Mucosa of rectum (tissue), 2 donors: Measurements from ENCODE around the gene DNAJC22.
"Not testable (repeated sequence)": the region's sequence is repeated elsewhere in the genome, so short reads cannot be mapped to it uniquely, and the experiment has no call there.

Experiments
- H3K27ac ChIP-seq, 2 donors: one replicate each; pipeline ENCODE4 v1.7.0; 2013; ENCODE audit warnings: inconsistent platforms in 2 of 2, low read depth in 2 of 2, low read length in 2 of 2
- H3K27me3 ChIP-seq, 2 donors: one replicate each; pipeline ENCODE4 v1.7.0; 2013; ENCODE audit warnings: low read length in 2 of 2; ENCODE audit not compliant: control insufficient read depth in 2 of 2, insufficient read depth in 2 of 2
- H3K36me3 ChIP-seq, 2 donors: one replicate each; pipeline ENCODE4 v1.7.0; 2013; ENCODE audit warnings: low read length in 2 of 2; ENCODE audit not compliant: control insufficient read depth in 2 of 2, insufficient read depth in 2 of 2
- H3K4me1 ChIP-seq, 2 donors: one replicate each; pipeline ENCODE4 v1.7.0; 2013; ENCODE audit warnings: low read length in 2 of 2, mild to moderate bottlenecking in 1 of 2; ENCODE audit not compliant: control insufficient read depth in 2 of 2, insufficient read depth in 2 of 2
- H3K4me3 ChIP-seq, 2 donors: one replicate each; pipeline ENCODE4 v1.7.0; 2013; ENCODE audit warnings: low read length in 2 of 2
- H3K9ac ChIP-seq, 2 donors: one replicate each; pipeline ENCODE4 v1.7.0; 2013; ENCODE audit warnings: low read length in 2 of 2, low read depth in 1 of 2, mild to moderate bottlenecking in 1 of 2
- H3K9me3 ChIP-seq, 2 donors: one replicate each; pipeline ENCODE4 v1.7.0; 2013; ENCODE audit warnings: low read length in 2 of 2; ENCODE audit not compliant: control insufficient read depth in 2 of 2
- donor health status: healthy.
- donor health status: Normal muscosa, but diverticular disease.

The DNAJC22 gene

GRCh38 chr12:49346659-49347310 is at the start of gene DNAJC22:
DNAJC22 (plus strand) TSS chr12:49346888; CDS start chr12:49348873, 1,985 bp downstream.
- Histone ChIP-seq H3K9me3 (no peaks in the 10 kb centered on the region), H3K27me3 (peaks cover 33 to 36% of the 10 kb centered on the region in 2 donors), H3K4me1 (peaks cover 45 to 47% of the 10 kb centered on the region in 2 donors), H3K36me3 (peaks cover 0 to 4% of the 10 kb centered on the region in 2 donors), H3K4me3 (peak within 1 kb of the TSS; percentile 62 to 80), H3K9ac (peak within 1 kb of the TSS; percentile 15 to 69), H3K27ac (no peak within 1 kb of the TSS)

- Histone ChIP-seq H3K9ac (no peak overlapping the region), H3K27me3 (peaks cover 39 to 48% of the 10 kb centered on the region in 2 donors), H3K36me3 (no peaks in the 10 kb centered on the region), H3K4me3 (peak overlapping the region in 1 of 2 donors; percentile 20), H3K27ac (no peak overlapping the region), H3K9me3 (no peaks in the 10 kb centered on the region), H3K4me1 (peaks cover 16 to 19% of the 10 kb centered on the region in 2 donors)
Measured at GRCh38 chr12:49297695-49298060, 49.0 kb upstream of the DNAJC22 start.

- Histone ChIP-seq H3K9me3 (no peaks in the 10 kb centered on the region), H3K9ac (no peak overlapping the region), H3K4me3 (no peak overlapping the region), H3K27me3 (peaks cover 39 to 48% of the 10 kb centered on the region in 2 donors), H3K36me3 (no peaks in the 10 kb centered on the region), H3K27ac (no peak overlapping the region), H3K4me1 (peaks cover 16 to 18% of the 10 kb centered on the region in 2 donors)
Measured at GRCh38 chr12:49298160-49298559, 48.5 kb upstream of the DNAJC22 start.

GRCh38 chr12:49301760-49302159 is 44.9 kb upstream of the DNAJC22 start:
- Histone ChIP-seq H3K4me3 (no peak overlapping the region), H3K9ac (no peak overlapping the region), H3K27ac (no peak overlapping the region), H3K36me3 (no peaks in the 10 kb centered on the region), H3K4me1 (peaks cover 5% of the 10 kb centered on the region in 2 donors), H3K27me3 (peaks cover 21 to 23% of the 10 kb centered on the region in 2 donors), H3K9me3 (no peaks in the 10 kb centered on the region)

- H3K36me3 ChIP-seq, result no peaks in the 10 kb centered on the region
- H3K4me1 ChIP-seq, result no peaks in the 10 kb centered on the region
- H3K27ac ChIP-seq, result no peak overlapping the region
- peaks cover 6 to 7% of the 10 kb centered on the region in 2 donors for H3K27me3 ChIP-seq
- no peak overlapping the region for H3K4me3 ChIP-seq
- no peaks in the 10 kb centered on the region for H3K9me3 ChIP-seq
- no peak overlapping the region for H3K9ac ChIP-seq
Measured at GRCh38 chr12:49304161-49304560, 42.5 kb upstream of the DNAJC22 start.

GRCh38 chr12:49305762-49306510 is 40.8 kb upstream of the DNAJC22 start:
- Histone ChIP-seq H3K27ac (no peak overlapping the region), H3K9me3 (no peaks in the 10 kb centered on the region), H3K27me3 (peaks cover 5 to 7% of the 10 kb centered on the region in 2 donors), H3K4me1 (no peaks in the 10 kb centered on the region), H3K4me3 (no peak overlapping the region), H3K36me3 (no peaks in the 10 kb centered on the region), H3K9ac (no peak overlapping the region)

GRCh38 chr12:49309386-49309785 is 37.3 kb upstream of the DNAJC22 start:
- Histone ChIP-seq H3K4me3 (no peak overlapping the region), H3K27ac (no peak overlapping the region), H3K36me3 (no peaks in the 10 kb centered on the region), H3K4me1 (no peaks in the 10 kb centered on the region), H3K27me3 (peaks cover 0 to 2% of the 10 kb centered on the region in 2 donors), H3K9ac (no peak overlapping the region), H3K9me3 (no peaks in the 10 kb centered on the region)

- H3K27ac ChIP-seq, H3K36me3 ChIP-seq, H3K4me1 ChIP-seq, H3K27me3 ChIP-seq, H3K4me3 ChIP-seq, H3K9me3 ChIP-seq, H3K9ac ChIP-seq: not testable (repeated sequence)
Measured at GRCh38 chr12:49310451-49311000, 36.2 kb upstream of the DNAJC22 start.

GRCh38 chr12:49314811-49315210 is 31.9 kb upstream of the DNAJC22 start:
- H3K4me3 ChIP-seq, result no peak overlapping the region
- no peaks in the 10 kb centered on the region for H3K9me3 ChIP-seq
- no peaks in the 10 kb centered on the region for H3K36me3 ChIP-seq
- H3K4me1 ChIP-seq, result no peaks in the 10 kb centered on the region
- no peak overlapping the region for H3K9ac ChIP-seq
- no peak overlapping the region for H3K27ac ChIP-seq
- no peaks in the 10 kb centered on the region for H3K27me3 ChIP-seq

- H3K9me3 ChIP-seq, H3K4me3 ChIP-seq, H3K36me3 ChIP-seq, H3K9ac ChIP-seq, H3K4me1 ChIP-seq, H3K27me3 ChIP-seq, H3K27ac ChIP-seq: not testable (repeated sequence)
Measured at GRCh38 chr12:49317118-49317517, 29.6 kb upstream of the DNAJC22 start.
